ENCODE results near the gene TBC1D9B.

TBC1D9B gene

GRCh38 chr5:179868541-179868940 is 39.2 kb downstream of the TBC1D9B start:
- peak; percentile 7 for DNase-seq

DNA sequence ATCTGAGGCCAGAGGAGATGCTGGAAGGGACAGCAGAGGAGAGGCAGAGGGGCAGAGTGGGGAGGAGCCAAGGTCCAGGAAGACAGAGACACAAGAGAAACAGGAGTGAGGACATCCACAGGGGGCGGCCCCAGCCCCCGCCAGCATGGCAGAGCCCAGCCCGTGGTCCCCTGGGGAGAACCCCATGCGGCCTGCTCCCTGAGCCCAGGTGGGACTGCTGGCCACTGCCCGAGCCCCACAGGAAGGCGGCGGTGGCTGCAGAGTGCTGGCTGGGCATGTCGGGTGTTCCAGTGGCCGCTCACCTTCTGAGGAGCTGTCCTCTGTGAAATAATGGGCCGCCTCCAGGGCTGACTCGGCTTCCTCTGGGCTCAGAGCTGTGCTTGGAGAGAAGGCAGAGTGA is 40.2 kb downstream of the TBC1D9B start:
- peak; percentile 19 for DNase-seq

DNA sequence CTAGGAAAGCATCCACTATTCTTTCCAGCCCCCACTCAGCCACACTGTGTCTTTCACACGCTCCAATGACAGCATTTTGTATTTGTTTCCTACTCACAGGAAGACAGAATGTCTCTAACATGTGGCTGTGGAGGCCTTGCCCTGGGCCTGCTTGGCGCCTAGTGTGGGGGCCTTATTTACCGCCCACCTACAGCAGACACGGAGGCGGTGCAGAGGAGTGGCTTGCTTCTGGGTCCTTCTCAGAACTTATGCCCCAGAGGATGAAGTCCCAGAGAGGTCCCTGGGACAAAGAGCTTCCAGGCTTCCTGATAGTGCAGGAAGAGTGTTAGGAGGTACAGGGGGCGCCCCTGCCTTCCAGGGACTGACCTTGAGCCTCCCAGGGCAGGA is 40.6 kb downstream of the TBC1D9B start:
- DNase-seq = peak; percentile 10

DNA sequence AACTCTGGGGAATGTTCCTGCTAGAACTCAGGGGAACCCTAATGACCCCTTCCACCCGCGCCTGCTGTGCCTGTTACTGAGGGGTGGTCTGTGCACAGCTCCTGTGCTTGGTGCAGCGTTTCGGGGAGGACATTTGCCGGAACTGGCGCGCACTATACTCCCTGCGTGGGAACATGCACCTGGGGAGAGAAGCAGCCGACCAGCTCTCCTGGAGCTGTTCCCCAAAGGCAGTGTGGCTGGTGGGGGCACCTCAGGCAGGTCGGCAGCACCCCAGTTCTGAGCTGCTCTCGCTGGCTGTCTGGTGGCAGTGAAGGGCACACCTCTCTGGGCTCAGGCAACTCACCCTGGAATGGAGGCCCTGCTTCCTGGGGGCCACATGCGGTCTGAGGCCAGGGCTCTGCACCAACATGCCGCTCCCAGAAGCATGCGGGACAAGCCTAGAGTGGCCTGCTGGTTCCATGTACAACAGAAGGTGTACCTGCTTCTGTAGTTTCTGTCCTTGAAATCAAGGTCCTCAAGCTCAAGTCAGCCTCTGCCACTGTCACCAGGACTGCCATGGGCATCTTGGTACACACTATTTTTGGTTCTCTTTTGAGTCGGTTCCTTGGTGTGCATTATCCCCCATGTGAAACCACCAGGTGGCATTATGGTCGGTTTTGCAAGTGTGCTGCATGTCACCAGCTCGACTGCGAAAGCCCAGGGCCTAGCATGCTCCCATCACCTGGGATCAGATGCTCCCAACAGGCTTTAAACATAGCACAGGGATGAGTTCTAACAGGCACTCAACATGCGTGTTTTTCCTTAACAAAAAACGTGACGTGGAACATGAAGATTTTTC is 41.2 kb downstream of the TBC1D9B start:
- DNase-seq = peak; percentile 15

DNA sequence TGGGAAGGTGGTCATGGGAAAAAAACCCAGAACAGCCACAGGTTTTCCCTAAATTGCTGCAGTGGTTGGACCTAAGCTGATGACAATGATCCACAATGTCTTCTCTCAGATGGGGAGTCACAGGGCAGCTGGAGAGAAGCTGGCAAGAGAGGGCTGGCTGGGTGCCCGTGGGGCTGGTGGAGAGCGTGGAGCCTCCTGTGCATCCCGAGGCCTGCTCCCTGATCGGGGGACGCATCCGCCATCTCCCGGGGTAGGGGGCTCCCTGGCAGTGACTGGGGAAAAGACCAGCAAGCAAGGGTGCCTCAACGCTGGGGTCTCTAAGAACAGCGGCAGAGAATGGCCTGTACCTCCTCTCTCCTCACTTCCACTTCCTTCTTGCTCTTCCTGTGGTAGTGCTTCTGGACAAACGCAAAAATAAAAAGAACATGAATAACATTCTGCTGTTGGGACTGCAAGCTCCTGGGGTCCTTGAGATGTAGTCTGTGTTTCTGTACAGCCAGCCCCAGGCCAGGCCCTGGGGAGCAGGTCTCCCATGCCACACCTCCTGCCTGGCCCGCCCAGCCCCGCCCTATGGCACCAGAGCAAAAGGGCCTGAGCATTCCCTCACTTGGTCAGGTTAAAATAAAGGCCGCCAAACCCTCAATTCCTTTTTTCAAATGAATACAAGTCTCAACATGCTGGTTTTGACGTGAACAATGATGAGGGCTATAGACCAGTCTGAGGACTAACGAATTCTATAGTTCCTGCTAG is 42.0 kb downstream of the TBC1D9B start:
- DNase-seq = no peak

GRCh38 chr5:179864686-179865085 is 43.0 kb downstream of the TBC1D9B start:
- no peak for DNase-seq

- no peak for DNase-seq
These were observed 44.1 kb downstream of the TBC1D9B start for GRCh38 chr5:179863449-179864085.

DNA sequence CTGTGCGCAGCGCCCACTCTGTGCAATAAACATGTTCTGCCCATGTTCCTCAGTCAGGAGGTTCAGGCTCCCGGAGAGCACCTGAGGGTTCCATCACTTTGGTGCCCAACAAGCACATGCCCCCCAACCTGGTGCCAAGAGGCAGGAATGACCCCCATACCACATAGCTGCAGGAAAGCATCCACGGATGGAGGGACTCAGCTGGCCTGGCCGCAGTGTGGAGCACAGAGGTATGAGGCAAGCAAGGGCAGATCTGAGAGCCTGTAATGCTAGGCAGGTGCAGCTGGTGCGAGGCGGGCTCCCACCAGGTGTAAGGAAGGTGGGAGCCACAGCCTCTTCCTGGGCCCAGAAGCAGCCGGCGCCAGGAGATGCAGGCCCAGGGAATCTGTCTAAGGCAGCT is 44.8 kb downstream of the TBC1D9B start:
- no peak for DNase-seq

GRCh38 chr5:179862296-179862695 is 45.4 kb downstream of the TBC1D9B start:
- DNase-seq = no peak

- no peak for DNase-seq
These were observed 47.4 kb downstream of the TBC1D9B start for GRCh38 chr5:179860301-179860700.

GRCh38 chr5:179858586-179859427 is 48.9 kb downstream of the TBC1D9B start, which contains the start of gene MRNIP:
Gene MRNIP (minus strand): TSS chr5:179858817. CDS start chr5:179858796, 21 bp downstream.
- peak; percentile 98 for DNase-seq

DNA sequence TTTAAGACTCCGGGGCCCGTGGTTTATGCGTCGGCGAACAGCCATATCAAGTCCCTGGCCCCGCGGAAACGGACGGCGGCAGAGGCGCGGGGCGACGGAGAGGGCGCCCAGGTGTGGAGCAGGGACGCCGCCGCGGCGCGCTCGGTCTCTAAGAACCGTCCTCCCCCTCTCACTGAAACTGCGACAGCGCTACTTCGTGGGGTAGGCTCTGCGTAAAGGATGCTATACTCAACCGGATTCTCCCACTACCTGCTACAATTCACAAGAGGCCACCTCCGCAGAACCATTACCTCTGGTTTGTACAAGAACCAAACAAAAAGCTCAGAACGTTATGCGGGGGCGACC is 49.5 kb downstream of the TBC1D9B start:
- DNase-seq = no peak

- DNase-seq = no peak
These were observed 53.3 kb downstream of the TBC1D9B start for GRCh38 chr5:179854356-179854755.

DNA sequence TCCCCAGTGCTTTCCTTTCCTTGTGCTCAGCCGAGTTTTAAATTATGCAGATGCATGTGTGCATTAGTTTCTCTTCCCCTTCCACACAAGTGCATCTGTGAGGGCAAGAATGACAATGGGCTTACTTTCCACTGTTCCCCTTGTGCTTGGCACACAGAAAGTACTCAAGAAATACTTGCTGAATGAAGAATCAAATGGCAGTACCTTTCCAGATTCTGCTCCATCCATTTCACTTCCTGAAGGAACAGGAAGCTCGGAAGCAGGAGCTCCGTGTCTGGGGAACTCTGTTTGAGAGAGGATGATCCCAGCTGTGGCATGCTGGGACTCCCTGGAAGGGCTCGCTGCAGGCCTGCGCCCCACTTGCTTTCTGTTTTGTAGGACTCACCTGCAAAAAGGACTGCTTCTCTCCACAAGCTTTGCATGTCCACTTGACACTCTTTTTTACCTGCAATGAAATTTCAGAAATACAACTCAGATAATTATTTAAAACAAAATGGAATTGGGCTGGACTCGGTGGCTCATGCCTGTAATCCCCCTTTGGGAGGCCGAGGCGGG is 54.6 kb downstream of the TBC1D9B start:
- DNase-seq = no peak

DNA sequence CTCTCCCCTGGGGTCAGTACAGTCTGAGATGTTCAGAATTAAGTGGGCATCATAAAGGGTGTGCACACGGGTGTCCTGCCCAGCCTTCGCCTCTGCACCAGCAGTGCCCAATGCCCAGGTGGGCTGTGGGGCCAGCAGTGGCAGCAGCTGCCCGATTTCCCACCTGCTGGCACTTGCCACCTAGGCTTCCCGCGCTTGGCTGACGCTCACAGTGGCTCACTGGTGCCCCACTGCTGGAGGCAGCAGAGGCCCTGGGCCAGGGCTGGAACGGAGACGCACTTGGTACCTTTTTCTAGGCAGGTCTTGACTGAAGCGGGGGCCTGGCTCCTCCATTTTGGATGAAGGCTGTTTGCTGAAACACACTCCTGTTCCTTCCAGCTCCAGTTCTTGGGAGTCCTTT is 66.1 kb downstream of the TBC1D9B start:
- no peak for DNase-seq

- DNase-seq = no peak
These were observed 66.9 kb downstream of the TBC1D9B start for GRCh38 chr5:179840766-179841165.

- no peak for DNase-seq
These were observed 67.4 kb downstream of the TBC1D9B start for GRCh38 chr5:179840321-179840720.

DNA sequence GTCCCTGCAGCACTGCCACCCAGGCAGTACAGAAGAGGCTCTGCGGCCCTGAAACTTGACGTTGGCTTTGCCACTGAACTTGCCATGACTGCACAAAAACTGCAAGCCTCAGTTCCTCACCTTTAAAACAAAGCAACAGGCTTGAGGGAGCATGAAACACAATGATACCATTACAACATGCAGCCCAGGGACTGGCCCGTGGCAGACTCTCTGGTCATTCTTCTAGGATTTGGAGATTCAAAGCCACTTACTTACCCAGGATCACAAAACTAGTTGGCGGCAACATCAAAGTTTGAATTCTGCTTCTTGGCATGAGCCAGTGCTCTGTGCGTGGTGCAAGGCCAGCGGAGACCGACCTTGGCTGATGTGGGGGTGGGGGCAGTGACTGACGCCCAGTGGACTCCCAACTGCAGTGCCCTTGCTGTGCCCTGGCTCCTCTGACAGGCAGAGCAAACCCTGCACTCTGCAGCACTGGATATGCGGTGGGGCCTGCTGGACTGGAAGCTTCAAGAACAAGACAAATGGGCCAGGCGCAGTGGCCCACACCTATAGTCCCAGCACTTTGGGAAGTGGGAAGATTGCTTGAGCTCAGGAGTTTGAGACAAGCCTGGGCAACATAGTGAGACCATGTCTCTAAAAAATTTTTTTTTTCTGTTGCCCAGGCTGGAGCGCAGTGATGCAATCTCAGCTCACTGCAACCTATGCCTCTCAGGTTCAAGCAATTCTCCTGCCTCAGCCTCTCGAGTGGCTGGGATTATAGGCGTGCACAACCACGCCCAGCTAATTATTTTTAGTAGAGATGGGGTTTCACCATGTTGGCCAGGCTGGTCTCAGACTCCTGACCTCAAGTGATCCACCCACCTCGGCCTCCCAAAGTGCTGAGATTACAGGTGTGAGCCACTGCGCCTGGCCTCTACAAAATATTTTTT is 68.1 kb downstream of the TBC1D9B start:
- no peak for DNase-seq

DNA sequence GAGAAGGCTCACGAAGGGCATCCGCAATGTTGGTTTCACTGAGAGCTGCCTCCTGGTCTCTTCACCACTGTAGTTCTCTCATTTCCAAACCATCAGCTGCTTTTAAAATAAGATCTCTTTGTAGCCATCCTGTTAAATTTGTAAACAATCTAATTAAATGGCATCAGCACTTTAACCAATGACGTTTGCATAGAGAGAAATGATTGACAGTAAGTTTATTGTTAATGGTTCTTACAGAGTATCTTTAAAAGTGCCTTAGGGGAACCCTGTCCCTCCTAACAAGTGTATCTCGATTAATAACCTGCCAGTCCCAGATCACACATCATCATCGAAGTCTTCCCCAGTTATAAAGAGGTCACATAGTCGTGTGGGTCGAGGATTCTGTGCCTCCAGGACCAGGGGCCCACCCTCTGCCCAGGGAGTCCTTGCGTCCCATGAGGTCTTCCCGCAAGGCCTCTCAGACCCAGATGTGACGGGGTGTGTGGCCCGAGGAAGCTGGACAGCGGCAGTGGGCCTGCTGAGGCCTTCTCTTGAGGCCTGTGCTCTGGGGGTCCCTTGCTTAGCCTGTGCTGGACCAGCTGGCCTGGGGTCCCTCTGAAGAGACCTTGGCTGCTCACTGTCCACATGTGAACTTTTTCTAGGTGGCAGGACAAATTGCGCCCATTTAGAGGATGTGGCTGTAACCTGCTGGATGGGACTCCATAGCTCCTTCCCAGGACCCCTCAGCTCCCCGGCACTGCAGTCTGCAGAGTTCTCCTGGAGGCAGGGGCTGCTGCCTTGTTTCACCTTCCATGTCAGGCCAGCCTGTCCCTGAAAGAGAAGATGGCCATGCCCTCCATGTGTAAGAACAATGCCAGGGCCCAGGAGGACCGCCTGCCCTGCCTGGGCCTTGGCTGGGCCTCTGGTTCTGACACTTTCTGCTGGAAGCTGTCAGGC is 70.4 kb downstream of the TBC1D9B start:
- DNase-seq = no peak
